SK-N-MC (cell line): Measurements from ENCODE around the gene DUS3L.

ENCODE experiments used
- EZH2 ChIP-seq: fragments of 200-600 bp; sonication (generic); IDR thresholded peaks from one replicate; pipeline ENCODE4 v1.6.1; 2017; ENCODE audit warnings: antibody characterized with exemption
- FOXP2 ChIP-seq: optimal IDR thresholded peaks from 2 replicates; pipeline ENCODE3; 2011; ENCODE audit warnings: mild to moderate bottlenecking, moderate library complexity; ENCODE audit not compliant: insufficient read depth; ENCODE audit errors: extremely low read length, control extremely low read depth
- POLR2AphosphoS5 ChIP-seq: IDR thresholded peaks from 2 replicates; pipeline ENCODE4 v1.6.1; 2012; ENCODE audit warnings: mild to moderate bottlenecking, low read depth, low read length, borderline replicate concordance

GRCh38 chr19:5814123-5814851, 23.3 kb upstream of the DUS3L start:
- no peak for TF ChIP-seq POLR2AphosphoS5
- TF ChIP-seq EZH2 = no peak
- TF ChIP-seq FOXP2 = no peak
